Left forelimb (tissue), 1 donor: Measurements from ENCODE around the gene COPB2.
"Not testable (repeated sequence)": the region's sequence is repeated elsewhere in the genome, so short reads cannot be mapped to it uniquely, and the experiment has no call there.

Experiments used
- DNase-seq: peaks from one replicate; pipeline ENCODE4 v3.0.0-alpha.2; 2018; ENCODE audit warnings: low spot score

Gene COPB2

DNA sequence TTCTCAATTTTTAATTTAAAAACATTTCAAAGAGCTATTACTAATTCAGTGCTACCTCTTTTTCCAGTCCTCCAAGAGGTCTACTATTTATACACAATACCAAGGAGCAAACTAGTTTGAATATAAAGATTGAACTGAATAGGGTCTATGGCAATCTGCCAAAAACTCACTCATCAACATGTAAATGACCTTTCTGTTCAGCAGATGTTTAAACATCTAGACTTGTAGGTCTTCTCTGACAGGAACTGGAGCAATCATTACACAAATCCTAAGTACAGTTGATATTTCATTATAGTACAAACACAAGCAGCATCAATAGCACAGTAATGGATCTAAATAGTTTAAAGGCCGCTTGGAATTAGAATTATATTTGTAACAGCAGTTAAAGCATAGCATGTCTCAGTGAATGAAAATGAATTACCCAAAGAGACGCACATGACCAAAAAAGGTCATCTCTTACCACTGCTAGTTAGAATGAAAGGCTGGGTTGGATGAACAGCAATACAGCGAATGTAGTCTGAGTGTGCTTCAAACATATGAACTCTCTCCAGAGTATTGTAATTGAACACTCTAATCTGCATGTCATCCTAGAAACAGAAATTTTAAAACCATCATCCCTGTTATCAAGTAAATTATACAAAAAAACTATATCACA is 10.7 kb downstream of the COPB2 start:
- no peak for DNase-seq

DNA sequence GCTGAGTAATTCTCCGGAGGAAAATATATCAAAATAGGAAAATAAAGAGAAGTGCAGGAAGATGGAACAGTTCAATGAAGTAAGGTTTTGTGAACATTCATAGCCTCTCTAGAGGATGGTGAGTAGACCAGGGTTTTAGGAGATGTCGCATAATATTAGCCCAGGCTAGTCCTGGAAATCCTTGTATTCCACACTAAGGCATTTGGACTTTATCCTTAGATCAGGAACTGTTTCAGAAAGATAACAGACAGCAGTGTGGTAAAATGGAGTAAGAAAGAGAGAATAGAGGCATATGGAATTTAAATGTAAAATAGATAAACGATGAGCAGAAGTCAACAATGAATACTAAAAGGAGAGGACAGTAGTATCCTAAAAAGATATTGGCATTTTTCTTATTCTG is 12.1 kb downstream of the COPB2 start:
- no peak for DNase-seq

DNA sequence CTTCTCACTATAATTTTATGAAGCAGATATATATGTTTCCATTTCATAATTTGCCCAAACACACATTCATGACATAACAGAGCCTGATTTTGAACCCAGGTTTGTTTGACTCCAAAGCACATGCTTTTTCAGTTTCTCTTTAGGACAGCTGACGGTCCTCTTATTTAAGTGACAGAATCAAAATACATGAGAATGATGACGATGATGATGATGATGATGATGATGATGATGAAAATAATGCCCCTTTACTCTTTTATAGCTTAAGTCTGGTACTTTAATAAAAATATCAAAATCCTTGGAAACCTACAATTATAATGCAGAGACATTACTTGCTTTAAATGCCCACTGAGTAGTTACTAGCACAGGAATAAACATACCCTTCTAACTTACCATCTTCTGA is 15.3 kb downstream of the COPB2 start:
- DNase-seq = no peak

DNA sequence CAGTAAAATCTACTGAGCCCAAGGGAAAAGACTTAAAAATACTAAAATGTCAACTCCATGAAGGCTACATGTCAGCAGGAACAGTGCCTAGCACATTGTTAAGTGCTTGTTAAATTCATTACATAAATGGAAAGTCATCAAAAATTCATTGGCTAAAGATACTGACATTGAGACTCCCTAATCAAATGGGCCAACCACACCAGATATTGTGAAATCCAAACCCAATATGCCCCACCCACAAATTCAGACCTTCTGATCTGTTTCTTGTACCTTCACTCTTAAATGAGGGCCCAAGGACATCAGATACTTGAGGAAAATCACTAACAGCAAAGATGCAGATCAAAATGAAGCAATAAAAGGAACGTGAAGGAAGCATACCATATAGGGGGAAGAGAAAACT is 24.9 kb downstream of the COPB2 start:
- DNase-seq = no peak

DNA sequence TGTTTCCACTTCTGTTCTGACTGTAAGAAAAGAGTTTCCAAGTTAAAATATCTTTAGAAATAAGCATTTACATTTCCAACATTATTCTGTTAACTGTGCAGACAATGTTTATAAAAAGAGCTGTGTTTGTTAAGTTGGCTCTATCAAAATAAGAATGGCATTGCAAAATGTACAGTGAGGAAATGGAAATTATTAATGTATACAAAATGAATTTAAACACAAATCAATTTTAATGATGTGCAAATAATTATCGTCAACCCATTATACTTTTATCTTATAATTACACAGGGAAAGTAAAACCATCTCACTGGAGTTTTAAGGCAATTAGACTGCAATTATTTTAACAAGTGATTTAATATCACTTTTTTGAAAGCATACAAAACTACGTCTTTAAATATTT is 28.2 kb downstream of the COPB2 start:
- DNase-seq = no peak

DNA sequence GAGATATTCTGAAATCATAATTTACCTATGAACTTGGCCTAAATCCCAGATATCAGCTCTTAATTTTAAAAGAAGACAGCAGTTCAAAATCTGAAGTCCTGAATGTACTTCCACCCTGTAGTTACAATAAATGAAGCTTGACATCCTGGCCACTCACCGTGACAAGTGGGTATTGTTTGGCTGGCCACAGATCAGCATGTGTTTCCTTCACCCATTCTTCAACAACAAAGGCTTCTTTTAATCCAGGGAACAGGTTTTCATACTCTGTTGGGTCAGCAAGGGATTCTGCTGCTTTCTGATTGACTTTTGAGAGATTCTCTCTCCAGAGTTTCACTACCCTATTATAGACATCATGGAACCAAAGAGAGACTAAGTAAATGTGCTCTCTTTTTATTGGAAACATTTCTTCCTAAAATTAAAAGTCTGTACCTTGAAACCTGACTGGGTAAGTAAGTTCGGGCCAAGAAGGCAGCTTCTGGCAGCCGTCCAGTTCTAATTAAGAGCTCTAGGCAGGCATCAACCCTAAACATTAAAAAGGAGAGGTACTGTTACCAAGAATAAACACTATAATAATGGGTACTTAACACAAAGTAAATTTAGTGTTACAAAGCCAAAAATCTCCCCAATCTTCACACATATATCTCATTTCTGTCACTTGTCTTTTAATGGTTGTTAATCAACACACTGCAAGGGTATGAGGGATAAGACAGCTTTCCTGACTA is 30.4 kb downstream of the COPB2 start:
- DNase-seq = no peak

DNA sequence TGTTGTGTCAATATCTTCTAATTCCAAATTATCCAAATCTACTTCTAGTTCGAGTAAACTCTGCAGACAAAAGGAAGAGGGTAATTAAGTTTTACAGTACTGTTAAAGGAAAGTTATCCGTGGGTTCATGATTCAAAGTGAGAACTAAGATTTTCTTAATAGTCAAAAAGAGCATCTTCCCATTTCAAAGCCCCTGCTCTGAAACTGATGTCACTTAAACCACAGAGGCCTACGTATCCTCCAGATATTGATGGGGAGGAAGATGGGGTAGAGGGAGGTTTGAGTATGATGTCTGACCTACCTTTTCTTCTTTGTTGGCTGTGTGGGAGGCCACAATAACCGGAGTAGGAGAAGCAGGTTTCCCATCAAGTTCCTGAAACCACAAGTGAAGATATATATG is 31.5 kb downstream of the COPB2 start:
- no peak for DNase-seq

DNA sequence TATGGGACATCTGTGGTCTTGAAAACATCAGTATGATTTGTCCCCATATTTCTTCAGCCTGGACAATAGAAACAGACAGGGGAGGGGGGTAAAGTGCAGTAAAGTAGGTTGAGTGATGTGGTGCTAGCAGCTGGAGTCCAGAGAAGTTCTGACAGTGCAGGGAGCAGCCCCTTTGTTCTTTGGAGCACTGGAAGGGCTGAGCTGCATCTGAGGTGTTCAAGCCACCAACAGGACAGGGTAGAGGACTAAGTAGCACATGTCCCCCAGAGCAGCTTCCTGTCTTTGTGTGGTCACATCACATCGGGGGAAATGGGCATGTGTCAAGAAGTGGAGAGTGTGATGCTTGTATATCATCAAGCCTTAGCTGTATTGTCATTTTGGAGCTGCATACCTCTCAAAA is 33.6 kb downstream of the COPB2 start:
- no peak for DNase-seq

DNA sequence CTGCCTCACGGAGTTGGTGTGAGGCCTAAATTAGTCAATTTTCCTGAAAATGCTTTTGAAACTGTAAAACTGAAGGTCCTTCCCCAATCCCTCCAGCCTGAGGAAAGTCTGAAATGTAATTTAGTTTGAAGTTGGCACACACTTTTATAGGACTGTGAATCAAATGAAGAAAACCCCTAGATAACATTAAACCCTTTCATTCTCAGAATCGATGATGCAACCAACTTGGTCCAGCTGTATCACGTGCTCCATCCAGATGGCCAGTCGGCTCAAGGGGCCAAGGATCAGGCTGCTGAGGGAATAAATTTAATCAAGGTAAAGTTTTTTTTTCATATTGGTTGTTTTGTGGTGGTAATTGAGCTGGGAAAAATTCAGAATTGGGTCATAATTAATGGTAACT is 34.0 kb downstream of the COPB2 start:
- no peak for DNase-seq

DNA sequence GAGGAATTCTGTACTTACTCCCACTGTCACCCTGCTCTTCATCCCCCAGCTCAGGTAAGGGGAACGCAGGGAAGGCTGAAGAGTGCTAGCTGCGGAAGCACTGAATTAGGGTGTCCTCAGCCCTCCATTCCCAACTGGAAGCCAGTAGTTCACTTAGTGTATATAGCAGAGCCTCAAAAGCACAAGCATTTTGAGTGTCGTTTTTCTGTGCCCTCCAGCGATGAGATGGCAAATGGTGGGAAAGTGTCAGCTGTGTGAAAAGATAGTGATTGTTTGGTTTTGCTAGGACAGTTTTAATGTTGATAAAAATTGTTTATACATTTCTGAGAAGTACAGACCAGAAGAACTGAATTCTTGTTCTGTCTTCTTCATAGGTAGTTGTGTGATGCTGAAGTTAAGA is 34.8 kb downstream of the COPB2 start:
- no peak for DNase-seq

DNA sequence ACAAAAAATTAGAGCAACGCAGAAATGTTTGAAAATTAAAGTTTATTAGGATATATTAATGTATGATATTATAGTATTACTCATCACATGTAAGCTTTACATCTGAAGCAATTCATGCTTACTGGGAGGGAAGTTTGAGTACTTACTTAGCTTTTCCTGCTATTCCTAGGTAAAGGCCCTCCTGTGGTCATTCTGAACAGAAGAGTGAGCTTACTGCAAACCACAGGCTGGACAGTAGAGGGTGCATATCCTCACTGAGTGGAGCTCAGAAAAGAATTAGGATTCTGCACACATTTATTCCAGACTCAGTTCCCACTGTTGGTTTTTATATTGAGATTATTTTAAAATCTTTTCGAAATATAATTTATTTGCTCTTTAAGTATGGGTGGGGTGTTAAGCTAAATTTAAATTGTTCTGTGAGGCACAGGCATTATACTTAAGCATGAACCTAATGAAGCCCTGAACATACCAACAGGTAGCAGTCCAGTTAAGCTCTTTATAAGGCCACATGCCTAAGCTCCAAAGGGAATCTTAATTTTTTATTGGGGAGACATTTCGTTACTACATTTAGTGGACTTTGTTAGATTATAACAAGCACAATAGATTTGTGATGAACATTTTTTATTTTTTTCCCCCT is 35.4 kb downstream of the COPB2 start:
- DNase-seq = no peak

DNA sequence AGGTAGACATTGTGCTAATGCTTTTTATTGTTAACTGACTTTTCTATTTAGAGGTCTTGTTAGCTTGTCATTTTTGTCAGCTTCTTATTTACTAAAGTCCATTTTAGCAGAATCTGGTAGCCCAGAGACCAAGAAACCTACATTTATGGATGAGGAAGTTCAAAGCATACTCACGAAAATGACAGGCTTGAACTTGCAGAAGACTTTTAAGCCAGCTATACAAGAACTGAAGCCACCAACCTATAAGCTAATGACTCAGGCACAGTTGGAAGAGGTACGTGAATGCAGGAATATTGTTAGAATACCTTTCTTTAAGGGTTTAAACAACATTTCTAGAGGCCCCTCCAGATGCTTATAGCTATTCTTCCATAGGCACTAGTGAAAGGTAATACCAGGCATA is 42.7 kb downstream of the COPB2 start:
- DNase-seq = no peak

DNA sequence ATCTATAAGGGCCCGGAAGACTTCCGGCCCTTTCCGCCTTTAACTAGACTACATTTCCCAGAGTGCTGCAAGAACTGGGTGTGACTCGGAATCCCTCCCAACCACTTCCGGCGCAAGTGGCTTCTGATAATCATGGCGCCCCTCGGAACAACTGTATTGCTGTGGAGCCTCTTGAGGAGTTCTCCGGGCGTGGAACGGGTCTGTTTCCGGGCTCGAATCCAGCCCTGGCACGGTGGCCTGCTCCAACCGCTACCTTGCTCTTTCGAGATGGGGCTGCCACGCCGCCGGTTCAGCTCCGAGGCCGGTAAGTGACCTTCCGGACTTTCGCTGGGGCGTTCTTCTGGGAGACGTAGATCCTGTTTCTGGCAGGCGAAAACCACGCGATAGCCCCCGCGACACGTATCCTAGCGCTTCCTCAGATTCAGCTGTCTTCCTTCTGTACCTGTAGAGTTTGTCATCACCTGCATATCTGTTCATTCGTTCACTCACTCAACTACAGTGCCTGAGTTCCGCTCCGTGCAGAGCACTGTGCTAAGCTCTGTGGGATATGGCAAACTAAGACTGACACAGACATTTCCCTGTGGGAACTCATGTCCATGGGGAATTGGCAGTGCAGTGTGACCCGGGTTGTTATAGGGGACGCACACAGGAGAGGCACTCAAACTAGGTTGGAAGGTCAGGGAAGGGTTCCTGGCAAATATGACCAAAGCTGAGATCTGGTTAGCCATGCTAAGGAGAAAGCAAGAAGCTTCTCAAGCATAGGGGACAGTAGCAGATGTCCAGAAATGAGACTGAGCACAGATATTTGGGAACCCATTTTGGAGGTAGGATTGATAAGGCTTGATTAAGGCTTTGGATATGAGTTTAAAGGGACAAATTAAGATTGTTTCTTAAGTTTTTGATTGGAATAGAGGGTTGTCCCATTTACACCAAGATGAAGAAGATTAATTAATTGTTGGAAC is 45.3 kb downstream of the COPB2 start, which contains the start of gene MRPS22:
TSS of gene MRPS22 (plus strand) at position 126 of the 962 bp plus-strand sequence. CDS start at position 133, 7 bp downstream.
- peak; percentile 87 for DNase-seq

DNA sequence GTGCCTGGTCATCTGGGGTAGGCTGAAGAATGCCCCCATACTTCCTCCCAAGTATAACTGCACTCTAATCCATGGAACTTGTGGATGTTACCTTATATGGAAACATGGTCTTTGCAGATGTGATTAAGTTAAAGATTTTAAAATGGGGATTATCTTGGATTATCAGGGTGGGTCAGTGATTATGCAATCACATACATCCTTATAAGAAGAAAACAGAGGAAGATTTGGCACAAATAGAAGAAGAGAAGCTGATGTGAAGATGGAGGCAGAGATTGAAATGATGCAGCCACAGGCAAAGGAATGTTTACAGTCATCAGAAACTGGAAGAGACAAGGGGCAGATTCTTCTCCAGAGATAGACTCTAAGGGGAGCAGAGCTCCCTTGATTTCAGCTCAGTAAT is 47.4 kb downstream of the COPB2 start:
- DNase-seq = no peak

DNA sequence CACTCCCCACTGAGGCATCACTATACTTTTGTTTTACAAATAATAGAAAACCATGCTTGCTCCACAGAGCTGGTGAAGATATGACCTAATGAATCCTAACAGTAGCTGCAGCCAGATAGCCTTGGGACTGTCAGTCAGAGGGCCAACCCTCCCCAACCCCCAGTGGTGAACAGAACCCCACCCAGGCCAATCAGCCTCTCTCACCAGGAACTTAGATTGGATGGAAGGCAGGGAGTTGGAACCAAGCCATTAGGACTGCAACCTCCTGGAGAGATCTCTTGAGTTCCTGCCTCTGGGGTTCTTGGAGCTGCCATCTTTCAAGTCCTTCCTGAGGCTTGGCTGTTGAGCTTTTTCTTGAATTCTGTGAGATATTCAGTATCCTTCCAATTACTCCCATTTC is 48.7 kb downstream of the COPB2 start:
- DNase-seq = no peak

DNA sequence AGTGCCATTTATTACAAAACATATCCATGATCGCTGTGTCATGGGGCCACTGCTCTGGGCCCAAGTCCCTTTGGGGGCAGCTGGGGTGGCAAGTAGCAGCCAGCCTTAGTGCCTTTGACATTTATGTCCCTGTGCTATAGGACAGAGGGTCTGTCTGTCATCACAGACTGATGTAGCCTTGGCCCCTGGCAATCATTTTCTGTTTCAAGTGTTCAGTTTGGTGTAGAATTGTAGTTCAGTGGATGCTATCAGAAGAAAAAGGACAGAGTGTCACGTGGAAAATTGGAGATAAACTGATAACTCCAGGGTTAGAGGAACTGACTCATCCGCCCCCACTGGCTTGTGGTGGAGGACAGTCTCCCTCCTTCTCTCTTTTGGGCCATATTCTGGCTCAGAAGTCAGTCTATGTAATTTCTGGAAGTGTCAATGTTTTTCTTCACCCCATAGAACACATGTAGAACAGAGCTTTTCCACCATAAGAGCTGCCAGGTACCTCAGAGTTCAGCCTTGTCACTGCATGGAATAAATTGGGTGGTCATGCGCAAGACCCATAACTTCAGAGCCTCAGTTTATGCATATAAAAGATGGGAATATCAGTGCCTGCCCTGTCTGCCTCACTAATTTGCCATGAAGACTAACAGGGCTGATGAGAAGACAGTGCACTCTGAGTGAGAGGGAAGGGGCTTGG is 50.1 kb downstream of the COPB2 start:
- no peak for DNase-seq

DNA sequence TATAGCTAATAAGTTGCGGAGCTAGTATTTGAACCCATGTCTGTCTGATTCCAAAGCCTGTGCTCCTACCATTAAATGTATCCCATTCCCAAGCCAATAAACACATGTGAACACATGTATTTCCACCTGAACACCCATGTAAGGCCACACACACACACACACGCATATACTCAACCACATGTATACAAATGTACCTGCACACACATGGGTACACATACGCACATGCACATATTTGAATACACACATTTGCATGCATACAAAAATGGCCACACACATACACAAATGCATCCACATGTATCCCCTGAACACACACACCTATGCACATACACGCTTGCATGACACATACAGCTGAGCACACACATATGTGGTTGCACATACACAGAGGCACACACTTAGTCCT is 51.0 kb downstream of the COPB2 start:
- no peak for DNase-seq

DNA sequence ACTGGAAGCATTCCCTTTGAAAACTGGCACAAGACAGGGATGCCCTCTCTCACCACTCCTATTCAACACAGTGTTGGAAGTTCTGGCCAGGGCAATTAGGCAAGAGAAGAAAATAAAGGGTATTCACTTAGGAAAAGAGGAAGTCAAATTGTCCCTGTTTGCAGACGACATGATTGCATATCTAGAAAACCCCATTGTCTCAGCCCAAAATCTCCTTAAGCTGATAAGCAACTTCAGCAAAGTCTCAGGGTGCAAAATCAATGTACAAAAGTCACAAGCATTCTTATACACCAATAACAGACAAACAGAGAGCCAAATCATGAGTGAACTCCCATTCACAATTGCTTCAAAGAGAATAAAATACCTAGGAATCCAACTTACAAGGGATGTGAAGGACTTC is 54.8 kb downstream of the COPB2 start:
- DNase-seq = not testable (repeated sequence)

DNA sequence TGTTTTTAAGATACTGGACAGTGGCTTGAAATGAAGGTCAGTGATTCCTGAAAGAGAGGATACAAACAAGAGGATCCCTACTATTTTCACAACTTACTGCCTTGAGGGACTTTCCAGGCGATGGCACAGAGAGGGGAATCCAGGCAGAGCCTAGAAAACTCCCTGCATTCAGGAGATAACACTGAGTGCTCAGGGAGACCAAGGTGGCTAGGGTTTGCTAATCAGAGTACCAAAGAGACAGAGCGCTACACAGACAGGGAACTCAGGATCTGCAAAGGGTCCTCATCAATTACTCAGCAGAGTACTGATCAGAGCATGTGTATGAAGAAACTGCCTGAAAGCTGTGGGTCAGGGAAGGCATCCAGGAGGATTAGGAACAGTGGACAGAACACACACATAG is 57.4 kb downstream of the COPB2 start:
- no peak for DNase-seq

DNA sequence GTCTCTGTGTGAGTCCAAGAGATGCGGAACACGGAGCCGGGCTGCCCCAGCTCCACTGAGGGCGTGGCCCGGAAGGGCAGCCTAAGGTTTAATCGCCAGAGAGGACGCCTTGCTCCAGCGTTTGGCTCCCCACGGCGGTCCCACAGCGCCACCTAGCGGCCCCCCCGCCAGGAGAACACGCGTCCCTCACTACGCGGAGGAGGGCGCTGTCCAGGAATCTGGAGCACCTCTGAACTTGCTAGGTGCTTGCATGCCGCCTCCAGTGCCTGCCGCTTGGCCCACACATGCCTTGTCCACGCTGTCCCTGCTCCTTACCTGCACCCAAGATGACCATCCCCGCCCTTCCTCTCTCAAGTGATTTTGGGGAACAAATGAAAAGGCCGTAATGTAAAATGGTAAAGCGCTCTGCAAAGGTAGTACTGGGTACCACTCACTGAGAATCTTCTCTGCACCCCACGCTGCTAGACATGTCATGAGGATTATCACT is 60.0 kb downstream of the COPB2 start:
- peak; percentile 90 for DNase-seq

DNA sequence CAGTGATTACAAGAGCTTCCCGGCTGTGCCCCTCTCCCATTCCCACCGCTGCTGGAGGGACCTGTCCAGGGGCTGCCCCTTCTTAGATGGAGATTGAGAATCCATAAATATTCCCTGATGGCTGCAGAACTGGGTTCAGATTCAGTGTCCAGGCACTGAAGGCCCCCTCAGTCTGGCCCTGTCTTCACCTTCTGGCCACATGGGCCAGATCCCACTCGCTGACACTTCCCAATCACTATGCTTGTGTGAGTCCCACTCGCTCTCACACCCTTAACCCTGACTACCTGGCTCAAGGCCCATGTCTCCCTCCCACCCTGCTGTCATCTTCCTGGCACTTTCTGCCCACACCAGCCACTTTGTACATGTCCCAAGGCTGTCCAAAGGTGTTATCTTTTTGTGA is 61.1 kb downstream of the COPB2 start:
- DNase-seq = no peak
